NCI-H2196 treated with DMSO at 0.1 percent for 48 hours (cell line): ENCODE data around the gene PGM2L1.
"Not testable (repeated sequence)": the region's sequence is repeated elsewhere in the genome, so short reads cannot be mapped to it uniquely, and the experiment has no call there.

Source experiments
- DNase-seq: peaks from one replicate; lab custom pipeline; 2025; ENCODE audit not compliant: unreplicated experiment; lab: John Stamatoyannopoulos, UW

PGM2L1 gene

DNA sequence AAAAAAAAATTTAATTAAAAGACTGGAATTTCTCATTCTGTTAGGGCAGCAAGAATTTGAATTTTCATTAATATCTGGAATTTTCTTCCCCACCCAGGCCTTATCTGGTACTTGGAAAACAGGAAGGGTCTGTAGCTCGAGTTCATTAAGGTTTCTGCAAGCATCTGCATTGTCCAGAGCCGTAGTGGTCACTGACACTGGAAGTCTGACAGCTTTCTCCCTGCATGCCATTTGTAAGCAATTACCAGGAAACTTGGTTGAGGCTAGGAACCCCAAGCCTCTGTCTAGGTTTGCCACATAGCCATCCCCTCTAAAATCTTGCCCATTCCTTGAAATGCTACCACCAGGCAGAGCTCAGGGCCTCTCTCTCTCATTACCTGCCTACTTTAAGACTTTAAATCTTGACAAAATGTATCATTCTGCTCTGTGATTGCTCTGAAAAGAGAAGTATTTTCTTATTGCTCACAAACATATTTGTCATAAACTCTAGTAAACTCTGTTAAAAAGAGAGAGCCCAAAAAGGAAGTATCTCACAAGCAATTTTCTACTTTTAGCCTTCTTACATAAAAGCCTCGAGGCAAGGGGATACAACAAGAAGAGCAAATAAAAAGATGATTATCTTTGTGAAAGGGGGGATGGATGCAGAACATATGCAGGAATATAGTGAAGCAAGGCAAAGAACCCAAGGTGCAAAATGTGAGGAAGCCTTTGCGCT is 5.5 kb upstream of the PGM2L1 start:
- DNase-seq = no peak

DNA sequence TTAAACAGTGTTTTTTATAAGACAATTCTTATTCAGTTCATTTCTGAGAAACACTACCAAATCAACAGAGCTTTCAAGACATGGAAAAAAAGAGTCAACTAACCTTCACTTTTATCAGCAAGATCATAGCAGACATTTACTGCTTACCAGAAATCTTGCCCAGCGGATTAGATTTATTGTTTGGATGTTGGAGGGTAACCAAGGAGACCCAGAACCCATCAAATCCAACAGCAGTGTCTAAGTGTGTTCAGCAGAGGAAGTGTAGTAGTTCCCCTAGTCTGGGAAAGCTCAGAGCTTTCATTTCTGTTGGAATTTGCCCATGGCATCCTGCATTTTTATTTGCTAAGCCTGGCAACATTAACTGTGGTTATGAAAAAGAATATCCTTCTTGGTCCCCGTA is 2.4 kb upstream of the PGM2L1 start:
- DNase-seq = no peak

DNA sequence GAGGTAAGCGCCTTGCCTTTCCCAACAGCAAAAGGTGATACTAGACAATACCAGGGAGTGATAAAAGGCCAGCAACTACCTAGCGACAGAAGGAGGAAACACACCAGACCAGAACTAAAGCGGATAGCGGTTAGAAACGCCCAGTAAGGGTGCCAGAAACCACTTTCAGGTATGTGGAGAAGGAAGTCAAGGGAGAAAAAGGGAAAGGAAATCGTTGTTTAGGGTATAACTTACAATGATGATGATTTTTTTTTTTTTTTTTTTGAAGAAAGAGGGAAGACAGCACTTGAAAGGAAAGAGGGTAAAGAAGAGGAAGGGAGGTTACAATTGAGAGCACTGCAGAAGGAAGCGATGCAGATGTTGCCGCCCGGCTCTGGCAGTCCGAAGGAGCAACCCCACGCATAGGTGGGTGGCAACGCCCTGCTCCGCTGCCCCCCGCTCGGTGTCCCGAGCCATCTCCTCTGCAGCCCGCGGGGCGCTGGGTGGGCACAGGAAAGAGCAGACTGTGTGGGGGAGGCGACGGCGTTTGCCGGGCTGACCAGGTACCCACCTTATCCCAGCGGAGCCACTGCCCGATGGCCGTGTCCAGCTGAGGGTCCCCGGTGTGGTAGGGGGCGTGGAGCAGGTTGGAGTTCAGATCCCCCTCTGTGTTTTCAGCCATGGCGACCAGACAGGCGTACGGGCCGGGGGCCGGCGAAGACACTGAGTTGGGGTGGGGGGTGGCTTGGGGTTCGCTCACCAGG is 561 bp downstream of the PGM2L1 start:
- peak; percentile 49 for DNase-seq

DNA sequence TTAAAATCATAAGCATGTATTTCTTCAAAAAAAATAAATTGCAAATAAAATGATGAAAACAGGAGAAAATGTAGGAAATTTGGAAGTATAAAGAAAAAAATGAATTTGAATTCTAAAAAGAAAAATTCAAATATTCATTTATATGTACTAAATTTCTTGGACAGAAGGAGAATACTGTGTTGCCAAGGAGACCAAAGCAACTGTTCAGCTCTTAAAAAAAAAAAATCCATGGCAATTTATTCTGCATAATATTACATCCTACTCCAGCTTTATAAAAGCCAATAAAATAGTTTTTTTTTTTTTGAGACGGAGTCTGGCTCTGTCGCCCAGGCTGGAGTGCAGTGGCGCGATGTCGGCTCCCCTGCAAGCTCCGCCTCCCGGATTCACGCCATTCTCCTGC is 6.0 kb downstream of the PGM2L1 start:
- DNase-seq = no peak

DNA sequence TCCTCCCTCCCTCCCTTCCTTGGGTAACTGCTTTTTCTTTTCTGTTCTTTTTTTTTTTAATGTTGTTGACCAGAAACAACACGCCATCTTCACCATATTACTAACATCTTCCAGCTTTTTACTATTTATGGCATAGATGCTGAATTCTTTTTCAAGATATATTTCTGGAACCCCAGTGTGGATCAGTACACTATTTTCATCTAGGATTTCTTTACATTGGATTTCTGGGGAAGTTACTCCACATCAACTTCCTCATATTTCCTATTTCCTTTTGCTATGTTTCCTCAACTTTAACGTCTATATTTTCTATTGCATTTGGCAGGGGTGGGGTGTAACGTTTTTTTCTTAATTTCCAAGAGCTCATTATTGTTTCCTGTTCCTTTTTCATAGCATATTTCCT is 7.0 kb downstream of the PGM2L1 start:
- DNase-seq = no peak

DNA sequence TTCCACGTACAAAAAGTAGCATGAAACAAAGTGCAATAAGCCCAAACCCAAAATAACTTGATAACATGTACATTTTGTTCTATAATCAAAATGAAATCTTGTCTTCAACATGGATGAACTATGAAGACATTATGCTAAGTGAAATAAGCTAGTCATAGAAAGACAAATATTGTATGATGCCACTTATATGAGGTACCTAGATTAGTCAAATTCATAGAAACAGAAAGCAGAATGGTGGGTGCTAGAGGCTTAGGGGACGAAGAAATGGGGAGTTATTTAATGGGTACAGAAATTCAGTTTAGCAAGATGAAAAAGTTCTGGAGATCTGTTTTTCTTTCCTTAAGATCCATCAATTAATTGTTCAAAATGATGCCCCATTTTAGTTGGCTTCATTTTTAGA is 7.5 kb downstream of the PGM2L1 start:
- no peak for DNase-seq

DNA sequence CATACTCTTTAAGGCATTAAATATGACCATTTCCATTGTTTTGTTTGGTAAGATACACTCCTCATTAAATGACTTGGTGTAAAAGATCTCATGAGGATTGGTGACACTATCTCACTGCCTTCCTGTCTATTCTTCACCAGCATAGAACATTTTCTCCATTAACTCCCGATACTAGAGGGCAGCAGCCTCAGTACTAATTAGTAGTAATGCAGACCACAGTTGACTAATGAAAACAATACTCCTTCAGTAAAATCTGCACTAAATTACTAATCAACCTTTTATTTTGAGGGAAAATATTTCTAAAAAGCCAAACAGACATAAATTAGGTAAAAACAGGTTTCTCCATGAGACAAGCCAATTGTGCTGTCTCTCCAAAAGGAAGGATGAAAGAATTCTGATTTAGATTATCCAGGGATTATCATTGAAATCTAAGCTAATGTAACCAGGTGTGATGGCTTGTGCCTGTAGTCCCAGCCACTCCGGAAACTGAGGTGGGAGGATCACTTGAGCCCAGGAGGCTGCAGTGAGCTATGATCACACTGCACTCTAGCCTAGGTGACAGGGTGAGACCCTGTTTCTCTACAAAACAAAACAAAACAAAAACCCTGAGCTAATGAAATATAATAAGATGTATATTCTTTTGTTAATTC is 9.4 kb downstream of the PGM2L1 start:
- DNase-seq = peak; percentile 53

DNA sequence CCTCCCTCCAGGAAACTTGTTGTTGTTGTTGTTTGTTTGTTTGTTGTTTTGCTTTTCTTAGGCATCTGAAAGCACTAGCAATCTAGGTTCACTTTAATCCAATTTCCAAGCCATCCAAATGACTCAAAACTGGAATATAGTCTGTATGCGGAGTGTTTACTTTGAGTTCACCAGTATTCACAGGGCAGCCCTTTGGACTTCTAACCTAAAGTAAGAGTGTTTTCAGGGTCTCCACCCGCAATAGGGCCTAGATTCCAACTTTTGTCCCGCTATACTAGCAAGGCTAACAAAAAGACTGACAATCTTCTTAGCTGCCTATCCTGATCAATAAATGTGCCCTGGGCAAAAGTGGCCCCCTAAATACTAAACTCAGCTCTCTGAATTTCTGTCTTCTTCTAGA is 13.6 kb downstream of the PGM2L1 start:
- DNase-seq = no peak

DNA sequence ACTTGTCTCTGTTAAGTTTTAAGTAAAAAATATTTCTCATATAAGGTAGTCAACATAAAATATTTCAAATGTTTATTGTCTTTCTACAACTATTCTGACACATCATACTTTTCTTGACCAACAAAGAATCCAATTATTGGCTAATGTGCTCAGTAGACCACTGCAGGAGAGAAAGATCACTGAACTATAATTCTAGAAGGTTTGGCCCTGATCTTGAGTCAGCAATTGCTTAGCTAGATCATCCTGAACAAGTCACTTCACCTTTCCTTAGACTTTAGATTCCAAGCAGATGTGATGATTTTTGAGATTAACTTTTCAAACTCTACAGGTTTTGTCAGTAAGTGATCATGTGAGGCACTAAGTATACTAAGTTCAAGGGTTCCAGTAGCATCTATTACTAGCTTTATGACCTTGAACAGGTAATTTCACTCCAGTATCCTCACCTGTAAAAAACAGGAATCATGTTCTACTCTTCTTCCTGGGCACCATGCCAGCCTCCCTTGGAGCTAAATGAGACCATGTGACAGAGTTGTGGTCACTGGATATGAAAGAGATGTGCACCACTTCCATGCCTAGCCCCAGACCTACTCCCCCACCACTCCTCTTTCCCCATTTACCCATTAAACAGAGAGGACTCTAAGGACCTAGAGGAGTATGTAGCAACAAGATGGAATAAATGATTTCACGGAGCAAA is 17.3 kb downstream of the PGM2L1 start:
- DNase-seq = peak; percentile 83

DNA sequence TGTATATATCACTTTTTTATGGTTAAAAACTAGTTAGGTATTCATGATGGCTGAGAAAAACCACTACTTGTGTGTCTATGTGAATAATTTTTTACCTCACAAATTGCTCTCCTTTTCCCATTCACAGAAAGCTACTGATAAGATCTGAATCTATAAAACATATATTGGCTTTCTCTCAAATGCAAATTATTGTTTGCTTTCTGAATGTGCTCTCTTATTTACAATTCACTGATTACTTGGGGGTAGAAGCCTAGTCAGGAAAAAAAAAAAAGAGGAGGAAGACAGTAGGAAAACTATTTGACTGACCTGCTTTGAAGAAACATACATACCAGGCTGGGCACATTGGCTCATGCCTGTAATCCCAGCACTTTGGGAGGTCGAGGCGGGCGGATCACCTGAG is 20.5 kb downstream of the PGM2L1 start:
- no peak for DNase-seq

DNA sequence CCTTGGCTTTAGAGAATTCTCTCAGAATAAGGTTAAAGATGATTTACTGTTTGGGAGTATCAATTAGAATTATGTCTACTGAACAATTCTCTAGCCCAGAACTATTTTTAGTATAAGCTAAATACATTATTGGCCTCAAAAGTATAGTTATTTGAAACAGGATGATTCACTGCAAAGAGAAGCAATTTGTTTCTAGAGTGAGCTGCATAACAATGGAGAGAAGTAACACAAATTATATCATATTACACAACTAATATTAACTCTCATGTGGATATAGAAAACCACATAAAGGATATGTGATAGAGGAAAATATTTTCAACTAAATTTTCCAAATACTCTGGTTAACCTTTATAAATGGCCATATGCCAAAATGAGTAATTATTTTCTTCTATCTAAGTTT is 24.9 kb downstream of the PGM2L1 start:
- no peak for DNase-seq

DNA sequence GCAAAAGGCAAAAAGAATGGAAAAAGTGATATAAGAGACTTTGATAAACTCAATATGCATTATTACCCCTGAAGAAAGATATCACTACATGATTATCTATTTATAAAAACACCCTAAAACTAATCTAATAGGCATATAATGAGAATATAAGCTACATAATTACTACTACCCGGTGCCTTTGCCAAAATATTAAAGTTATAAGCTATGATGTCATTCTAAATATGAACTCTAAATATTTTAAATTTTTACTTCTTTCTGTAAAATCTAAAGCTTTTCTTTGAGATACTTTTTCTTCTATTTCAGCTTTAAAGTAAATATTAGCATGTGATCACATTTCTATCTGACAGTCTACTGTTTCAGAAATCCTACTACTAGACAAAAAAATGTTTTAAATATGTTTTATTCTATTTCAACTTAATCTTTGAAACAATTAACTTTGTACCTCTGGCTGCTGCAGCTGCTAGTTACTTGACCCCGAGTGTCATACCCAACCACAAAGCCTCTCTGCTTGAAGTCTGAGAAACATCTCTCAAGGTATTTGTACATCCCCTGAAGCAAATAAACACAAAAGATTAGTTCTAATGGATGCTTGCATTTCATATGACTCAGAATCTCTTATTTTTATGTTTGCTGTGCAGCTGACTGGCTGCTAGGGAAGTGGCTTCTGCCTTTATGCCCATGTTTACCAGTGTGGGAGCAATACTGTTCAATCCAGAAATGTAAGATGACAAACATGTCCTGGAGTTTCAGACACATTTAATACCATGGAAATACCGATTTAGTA is 26.8 kb downstream of the PGM2L1 start:
- DNase-seq = peak; percentile 47

DNA sequence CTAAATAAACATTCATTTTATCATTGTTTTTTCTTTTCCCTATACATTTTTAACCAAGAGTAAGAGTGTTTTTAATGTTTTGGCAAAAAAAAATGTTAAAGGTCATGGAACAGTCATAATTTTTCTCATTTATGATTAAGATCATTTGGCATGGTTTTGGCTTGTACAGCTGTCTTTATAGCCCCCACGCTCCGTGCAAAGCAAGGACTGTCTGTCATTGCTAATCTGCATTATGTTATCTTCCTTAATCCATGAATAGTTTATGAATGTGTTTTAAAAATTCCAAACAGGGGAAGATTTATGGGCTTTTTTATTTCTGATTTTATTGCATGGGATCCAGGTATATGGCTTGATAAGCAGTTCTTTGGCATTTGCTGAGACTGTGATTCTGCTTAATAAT is 28.1 kb downstream of the PGM2L1 start:
- DNase-seq = no peak

DNA sequence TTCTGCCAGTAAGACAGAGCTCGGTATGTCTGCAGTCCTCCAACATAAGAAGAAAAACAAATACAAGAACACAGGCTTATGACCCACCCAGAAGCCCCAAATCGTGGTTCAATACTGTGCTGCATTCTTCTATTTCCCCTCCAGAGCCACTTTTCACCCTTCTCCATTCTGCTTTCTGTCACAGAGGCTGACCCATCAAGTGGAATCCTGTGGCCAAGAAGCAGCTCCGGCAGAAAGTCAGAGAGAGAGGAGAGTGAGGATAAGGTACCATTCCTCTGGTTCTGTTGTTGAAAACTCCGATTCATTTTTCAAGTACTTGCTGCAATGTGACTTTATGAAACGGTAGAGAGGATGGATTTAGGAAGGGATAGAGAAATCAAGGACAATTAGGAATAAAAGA is 30.4 kb downstream of the PGM2L1 start:
- DNase-seq = no peak

DNA sequence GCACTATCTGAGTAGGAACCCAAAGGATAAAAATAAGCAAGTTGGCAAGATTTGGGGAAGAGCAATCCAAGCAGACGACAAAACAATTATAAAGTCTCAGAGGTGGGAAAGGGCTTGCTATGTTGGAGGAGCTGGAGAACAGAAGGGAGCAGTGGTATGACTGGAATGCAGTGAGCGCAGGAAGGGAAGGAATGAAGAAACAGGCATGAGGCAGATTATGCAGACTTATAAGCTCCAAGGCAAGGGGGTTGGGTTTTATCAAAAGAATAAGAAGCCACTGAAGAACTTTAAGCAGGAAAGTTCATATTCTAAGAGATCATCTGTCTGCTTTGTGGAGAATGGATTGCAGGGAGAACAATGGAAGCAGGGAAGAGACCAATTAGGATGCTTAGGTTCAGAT is 31.7 kb downstream of the PGM2L1 start:
- no peak for DNase-seq

DNA sequence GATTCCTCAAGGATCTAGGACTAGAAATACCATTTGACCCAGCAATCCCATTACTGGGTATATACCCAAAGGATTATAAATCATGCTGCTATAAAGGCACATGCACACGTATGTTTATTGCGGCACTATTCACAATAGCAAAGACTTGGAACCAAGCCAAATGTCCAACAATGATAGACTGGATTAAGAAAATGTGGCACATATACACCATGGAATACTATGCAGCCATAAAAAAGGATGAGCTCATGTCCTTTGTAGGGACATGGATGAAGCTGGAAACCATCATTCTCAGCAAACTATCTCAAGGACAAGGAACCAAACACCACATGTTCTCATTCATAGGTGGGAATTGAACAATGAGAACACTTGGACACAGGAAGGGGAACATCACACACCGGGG is 32.4 kb downstream of the PGM2L1 start:
- DNase-seq = not testable (repeated sequence)

DNA sequence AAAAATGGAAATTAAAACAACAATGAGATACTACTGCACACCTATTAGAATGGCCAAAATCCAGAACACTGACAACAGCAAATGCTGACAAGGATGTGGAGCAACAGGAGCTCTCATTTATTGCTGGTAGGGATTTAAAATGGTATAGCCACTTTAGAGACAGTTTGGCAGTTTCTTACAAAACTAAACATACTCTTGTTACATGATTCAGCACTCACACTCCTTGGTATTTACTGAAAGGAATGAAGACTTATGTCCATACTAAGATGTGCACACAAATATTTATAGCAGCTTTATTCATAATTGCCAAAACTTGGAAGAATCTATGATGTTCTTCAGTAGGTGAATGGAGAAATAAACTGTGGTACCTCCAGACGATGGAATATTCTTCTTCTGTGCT is 40.8 kb downstream of the PGM2L1 start:
- no peak for DNase-seq

DNA sequence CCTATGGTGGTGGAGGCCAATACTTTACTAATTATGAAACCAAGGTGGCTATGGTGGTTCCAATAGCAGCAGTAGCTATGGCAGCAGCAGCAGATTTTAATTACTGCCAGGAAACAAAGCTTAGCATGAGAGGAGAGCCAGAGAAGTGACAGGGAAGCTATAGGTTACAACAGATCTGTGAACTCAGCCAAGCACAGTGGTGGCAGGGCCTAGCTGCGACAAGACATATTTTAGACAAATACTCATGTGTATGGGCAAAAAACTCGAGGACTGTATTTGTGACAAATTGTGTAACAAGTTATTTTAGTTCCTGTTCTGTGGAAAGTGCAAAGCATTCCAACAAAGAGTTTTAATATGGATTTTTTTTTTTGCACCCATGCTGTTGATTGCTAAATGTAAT is 42.6 kb downstream of the PGM2L1 start:
- DNase-seq = no peak

DNA sequence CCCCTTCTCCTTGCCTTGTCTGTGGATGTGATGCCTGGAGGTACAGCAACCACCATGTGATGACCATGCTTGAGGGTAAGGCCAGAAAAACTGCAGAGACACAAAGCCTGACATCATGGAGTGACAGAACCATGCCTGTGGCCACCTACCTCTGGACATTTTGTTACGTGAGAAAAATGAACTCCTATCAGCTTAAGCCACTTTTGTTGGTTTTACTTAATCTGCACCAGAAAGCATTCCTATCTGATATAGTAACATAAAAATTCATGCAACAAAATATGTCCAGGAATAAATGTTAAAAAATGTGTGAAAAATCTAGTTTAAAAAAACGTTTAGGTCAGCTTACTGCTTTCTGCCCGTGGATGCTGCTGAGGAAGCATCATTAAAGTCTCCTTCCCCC is 44.2 kb downstream of the PGM2L1 start:
- DNase-seq = no peak

DNA sequence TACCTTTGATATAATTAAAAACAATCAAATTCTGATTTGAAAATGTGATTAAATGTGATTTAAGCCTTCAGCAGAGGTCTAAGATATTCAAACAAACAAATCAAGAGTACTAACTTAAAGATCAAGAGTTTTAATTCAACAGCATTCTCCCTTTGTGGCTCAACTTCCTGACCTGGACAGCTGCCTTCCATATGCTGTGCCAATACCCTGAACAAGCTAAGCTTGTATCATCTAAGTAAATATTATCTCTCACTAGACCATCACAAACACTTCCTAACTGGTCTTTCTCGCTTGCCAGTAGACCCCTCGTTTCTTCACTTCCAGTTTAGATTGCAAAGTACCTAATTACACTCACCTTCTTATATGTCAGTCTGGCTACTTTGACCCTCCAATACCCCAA is 50.9 kb downstream of the PGM2L1 start:
- DNase-seq = no peak

DNA sequence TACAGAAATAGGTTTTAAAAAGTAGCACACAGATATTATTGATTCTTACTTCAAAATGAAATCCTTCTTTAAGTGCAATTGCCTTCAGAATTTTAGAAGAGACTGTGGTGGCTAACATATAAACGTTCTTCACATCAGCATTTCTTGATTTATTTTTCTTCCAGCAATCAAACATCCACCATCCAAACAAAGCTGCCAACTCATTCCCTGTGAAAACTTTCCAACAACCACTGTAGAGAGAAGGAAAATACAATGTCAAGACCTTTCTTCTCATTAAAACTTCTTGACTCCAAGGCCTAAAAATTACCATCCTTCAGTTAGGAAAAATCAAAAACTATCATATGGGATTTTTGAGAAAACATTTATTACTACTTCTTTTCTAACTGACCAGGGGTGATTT is 52.8 kb downstream of the PGM2L1 start:
- no peak for DNase-seq
